ENCODE results near the gene ANKRD23. TPM values are rescaled to one million over a fixed set of nuclear protein-coding genes. Genes with fewer than 3 reads are reported as not detected.

ANKRD23 gene
- total and polyA plus RNA-seq, 2 of the 13 experiments (the other 11 are each of a cell fraction or from before 2014, with no cell fraction given): 1.5 to 1.6 TPM

GRCh38 chr2:96815326-96816126 lies 28.3 kb downstream of the ANKRD23 start (continued):
- TF ChIP-seq AKNA (CRISPR knock-in tag; IDR thresholded peaks at IDR 0.05; ENCODE audit: borderline replicate concordance) (no peak), ZNF513 (CRISPR knock-in tag; conservative IDR thresholded peaks at IDR 0.05) (no peak), MYNN (CRISPR knock-in tag; IDR thresholded peaks at IDR 0.05; ENCODE audit: low read depth) (no peak), ZNF850 (CRISPR knock-in tag; conservative IDR thresholded peaks at IDR 0.05) (peak; percentile 80; the same call in 1 of the 2 replicates), ZNF674 (CRISPR knock-in tag; IDR thresholded peaks at IDR 0.05; ENCODE audit: low read depth) (no peak), ATF7-NPFF (CRISPR knock-in tag; IDR thresholded peaks at IDR 0.05; ENCODE audit: low read depth) (no peak), RFX5 (IDR thresholded peaks at IDR 0.05; ENCODE audit: low read depth, low read length) (no peak), SNAPC2 (CRISPR knock-in tag; IDR thresholded peaks at IDR 0.05) (no peak), MED13 (CRISPR knock-in tag; IDR thresholded peaks at IDR 0.05) (no peak), DNMT1 (CRISPR knock-in tag; IDR thresholded peaks at IDR 0.05) (no peak), ZNF281 (CRISPR knock-in tag; IDR thresholded peaks at IDR 0.05; ENCODE audit: borderline replicate concordance) (peak; percentile 18; the same call in 1 of the 2 replicates), ZNF574 (CRISPR knock-in tag; IDR thresholded peaks at IDR 0.05) (no peak; the same call in 1 of the 2 replicates), ZNF260 (CRISPR knock-in tag; IDR thresholded peaks at IDR 0.05; ENCODE audit: borderline replicate concordance, low read depth) (no peak), ZNF577 (CRISPR knock-in tag; IDR thresholded peaks at IDR 0.05; ENCODE audit: borderline replicate concordance, low read depth) (no peak), ZNF709 (CRISPR knock-in tag; IDR thresholded peaks at IDR 0.05) (no peak), RBFOX2 (IDR thresholded peaks at IDR 0.05; ENCODE audit: low read depth, low read length) (no peak)

All from HepG2 (cell line).